GM12878 (cell line): ENCODE measurements around the gene MAP4K1. TPM values are rescaled to one million over a fixed set of nuclear protein-coding genes. Genes with fewer than 3 reads are reported as not detected.
A peak's percentile ranks its signal among the peaks of the same experiment; 100 is the strongest.

Experiments
- ATAC-seq: fragments of 200-7000 bp; cut with Tn5 transposase; 3 replicates; pipeline ENCODE4 v1.9.1; 2020; ENCODE audit warnings: mild to moderate bottlenecking, moderate library complexity
- BruUV-seq: library from RNA; stranded (reverse); fragments of 400-500 nt; replicated peaks from 2 replicates; lab custom pipeline; 2021; lab: Mats Ljungman, UMichigan
- CTCF ChIA-PET: fragments of 300-600 bp; sonication (Branson Sonifier 250); formaldehyde crosslinking; extraction: SDS; loops from one replicate; lab custom pipeline; 2021; ENCODE audit warnings: inconsistent platforms; lab: Yijun Ruan, JAX
- POLR2A ChIA-PET: fragments of 350-600 bp; formaldehyde crosslinking; extraction: SDS; loops from one replicate; lab custom pipeline; 2021; ENCODE audit warnings: inconsistent platforms; lab: Charles Lee
- RAD21 ChIA-PET: fragments of 300-600 bp; sonication (Branson Sonifier 250); formaldehyde crosslinking; loops from one replicate; lab custom pipeline; 2023; ENCODE audit warnings: antibody characterized with exemption; ENCODE audit not compliant: unreplicated experiment; lab: Charles Lee
- SMC1A ChIA-PET: fragments of 300-600 bp; sonication (Branson Sonifier 250); formaldehyde crosslinking; loops from one replicate; lab custom pipeline; 2023; ENCODE audit not compliant: unreplicated experiment, uncharacterized antibody; lab: Charles Lee
- DNase-seq: peaks from one replicate; pipeline ENCODE4 v3.0.0-alpha.2; 2011; ENCODE audit warnings: low read depth, low spot score
- FAIRE-seq: peaks from 3 replicates; lab custom pipeline; 2011; peaks lifted over from hg19 to GRCh38; lab: Jason Lieb, UNC
- H2AFZ ChIP-seq: 2 replicates; pipeline ENCODE4 v1.6.0; 2011; ENCODE audit warnings: low read depth, low read length, control low read depth; ENCODE audit not compliant: control insufficient read depth
- H3K27ac ChIP-seq: 2 replicates; pipeline ENCODE4 v1.5.1; 2011; ENCODE audit warnings: control low read depth; ENCODE audit not compliant: control insufficient read depth, insufficient read depth
- H3K27me3 ChIP-seq, 2 experiments: replicated peaks in 1 of 2; 2 replicates each; pipeline versions ENCODE4 v1.6.0 to v1.6.1; 2011; ENCODE audit warnings: low read length in 1 of 2; ENCODE audit not compliant: control insufficient read depth in 2 of 2, insufficient read depth in 2 of 2
- H3K36me3 ChIP-seq, 2 experiments: 2 replicates each; pipeline ENCODE4 v1.5.1; 2011; ENCODE audit warnings: low read length in 1 of 2; ENCODE audit not compliant: control insufficient read depth in 2 of 2, insufficient read depth in 2 of 2
- H3K4me1 ChIP-seq: 2 replicates; pipeline ENCODE4 v1.6.1; 2011; ENCODE audit warnings: mild to moderate bottlenecking, low read length, moderate library complexity, mixed read lengths; ENCODE audit not compliant: control insufficient read depth, insufficient read depth
- H3K4me2 ChIP-seq: 2 replicates; pipeline ENCODE4 v1.6.0; 2011; ENCODE audit warnings: control low read depth; ENCODE audit not compliant: control insufficient read depth, insufficient read depth
- H3K4me3 ChIP-seq: fragments of 200-600 bp; sonication (generic); 2 replicates; pipeline ENCODE4 v1.5.1; 2016
- H3K79me2 ChIP-seq: 2 replicates; pipeline ENCODE4 v1.6.0; 2011; ENCODE audit warnings: low read length; ENCODE audit not compliant: control insufficient read depth, insufficient read depth
- H3K9ac ChIP-seq: 2 replicates; pipeline ENCODE4 v1.8.0; 2011; ENCODE audit warnings: low read length, control low read depth, mixed read lengths; ENCODE audit not compliant: control insufficient read depth, insufficient read depth
- H3K9me3 ChIP-seq: replicated peaks from 3 replicates; pipeline ENCODE4 v1.5.1; 2011; ENCODE audit warnings: mild to moderate bottlenecking, low read length; ENCODE audit not compliant: control insufficient read depth, insufficient read depth
- H4K20me1 ChIP-seq: 2 replicates; pipeline ENCODE4 v1.6.0; 2011; ENCODE audit not compliant: control insufficient read depth, insufficient read depth
- BRCA1 ChIP-seq: IDR thresholded peaks from 2 replicates; pipeline ENCODE4 v1.6.1; 2011; ENCODE audit warnings: low read depth, low read length, improper control_type of control experiment
- FOXK2 ChIP-seq: fragments of 450-650 bp; IDR thresholded peaks from 2 replicates; pipeline ENCODE4 v1.6.1; 2017; ENCODE audit warnings: mild to moderate bottlenecking, moderate library complexity
- HCFC1 ChIP-seq: fragments of 150-350 bp; IDR thresholded peaks from 2 replicates; pipeline ENCODE4 v1.6.1; 2014; ENCODE audit warnings: low read length
- LARP7 ChIP-seq: fragments of 450-650 bp; IDR thresholded peaks from 2 replicates; pipeline ENCODE4 v1.6.1; 2017; ENCODE audit warnings: mild to moderate bottlenecking
- MTA2 ChIP-seq: fragments of 450-650 bp; IDR thresholded peaks from 2 replicates; pipeline ENCODE4 v1.6.1; 2016; ENCODE audit warnings: low read depth, mild to moderate bottlenecking, moderate library complexity
- MTA3 ChIP-seq: IDR thresholded peaks from 2 replicates; pipeline ENCODE4 v1.6.1; 2012; ENCODE audit warnings: low read length, inconsistent platforms, borderline replicate concordance
- NR2F1 ChIP-seq: fragments of 450-650 bp; conservative IDR thresholded peaks from 2 replicates; pipeline ENCODE4 v1.6.1; 2017; ENCODE audit warnings: mild to moderate bottlenecking
- PAX5 ChIP-seq: IDR thresholded peaks from 2 replicates; pipeline ENCODE4 v1.6.1; 2011; ENCODE audit warnings: low read depth, low read length, borderline replicate concordance
- POLR2AphosphoS2 ChIP-seq: IDR thresholded peaks from 2 replicates; pipeline ENCODE4 v1.6.1; 2011; ENCODE audit warnings: low read depth, mild to moderate bottlenecking, low read length, improper control_type of control experiment, moderate library complexity
- RB1 ChIP-seq: fragments of 450-650 bp; formaldehyde crosslinking; IDR thresholded peaks from 2 replicates; pipeline ENCODE4 v1.6.1; 2017; ENCODE audit warnings: mild to moderate bottlenecking, borderline replicate concordance
- RELA ChIP-seq: fragments of 450-650 bp; IDR thresholded peaks from 2 replicates; pipeline ENCODE4 v1.8.0; 2014; ENCODE audit warnings: borderline replicate concordance; ENCODE audit not compliant: partially characterized antibody
- SIX5 ChIP-seq: IDR thresholded peaks from 2 replicates; pipeline ENCODE4 v1.6.1; 2011; ENCODE audit warnings: mild to moderate bottlenecking, low read depth, low read length, moderate library complexity; ENCODE audit not compliant: severe bottlenecking
- SMAD1 ChIP-seq: fragments of 450-650 bp; IDR thresholded peaks from 2 replicates; pipeline ENCODE4 v1.6.1; 2018; ENCODE audit warnings: mild to moderate bottlenecking, low read depth; ENCODE audit not compliant: partially characterized antibody
- SMARCA5 ChIP-seq: fragments of 450-650 bp; IDR thresholded peaks from 2 replicates; pipeline ENCODE4 v1.6.1; 2017; ENCODE audit warnings: mild to moderate bottlenecking
- TCF7 ChIP-seq: IDR thresholded peaks from 2 replicates; pipeline ENCODE4 v1.6.1; 2014; ENCODE audit warnings: antibody characterized with exemption, borderline replicate concordance
- ZNF622 ChIP-seq: fragments of 450-650 bp; IDR thresholded peaks from 2 replicates; pipeline ENCODE4 v1.6.1; 2017; ENCODE audit warnings: mild to moderate bottlenecking, inconsistent platforms
- WGBS: methylation state at CpG from one replicate; pipeline ENCODE4 v1.1.6; 2016; ENCODE audit warnings: low lambda C conversion rate; ENCODE audit not compliant: insufficient replicate concordance, insufficient coverage; ENCODE audit errors: missing lambda C conversion rate; 5-methylcytosine and 5-hydroxymethylcytosine counted together
- in situ Hi-C: fragments of 300-500 bp; cut with MboI; formaldehyde crosslinking; loops from 9 replicates; pipeline ENCODE4 v1.14.3; 2018; ENCODE audit warnings: mixed read lengths
- intact Hi-C: fragments of 100-400 bp; cut with micrococcal nuclease; formaldehyde crosslinking; loops from one replicate; pipeline ENCODE4 v1.14.2; 2022; ENCODE audit not compliant: unreplicated experiment
- polyA plus RNA-seq, 11 experiments: library from polyadenylated mRNA; depleted of rRNA in 4 of 11; unstranded in 6 of 11; stranded (reverse) in 5 of 11; fragments of >200 nt; fragmentation: Nextera tagmentation in 4 of 11; fragmentation: Illumina TruSeq in 1 of 11; extraction: Ambion mirVana in 4 of 11; extraction: Trizol in 1 of 11; gene quantifications; 1 replicate in 1 of 11; 2 replicates in 10 of 11; pipeline versions ENCODE4 v1.2.1 to v1.2.3, GENCODE V29; 2011 to 2016; ENCODE audit warnings: inconsistent platforms in 2 of 11, missing spikeins in 2 of 11, low read depth in 1 of 11
- total RNA-seq, 4 experiments: library from RNA; depleted of rRNA in 3 of 4; stranded (reverse); fragments of >200 nt in 3 of 4; fragmentation: Illumina TruSeq in 1 of 4; extraction: Trizol in 1 of 4; gene quantifications; 2 replicates each; pipeline versions ENCODE4 v1.2.1 to v1.2.3, GENCODE V29; 2013 to 2021
- TF ChIP-seq, protein P1 (sequence below): IDR thresholded peaks from 2 replicates; pipeline ENCODE4 v1.6.1; 2011; ENCODE audit warnings: low read depth, mild to moderate bottlenecking, low read length, moderate library complexity, borderline replicate concordance; ENCODE audit errors: extremely low read depth
- TF ChIP-seq, protein P2 (sequence below): IDR thresholded peaks from 2 replicates; pipeline ENCODE4 v1.6.1; 2011; ENCODE audit warnings: mild to moderate bottlenecking, low read depth, low read length, moderate library complexity; ENCODE audit not compliant: insufficient replicate concordance
- TF ChIP-seq, protein P3 (sequence below): fragments of 450-650 bp; IDR thresholded peaks from 2 replicates; pipeline ENCODE4 v1.6.1; 2016; ENCODE audit warnings: mild to moderate bottlenecking
- TF ChIP-seq, protein P4 (sequence below): IDR thresholded peaks from 2 replicates; pipeline ENCODE4 v1.6.1; 2011; ENCODE audit warnings: low read depth, low read length, improper control_type of control experiment, borderline replicate concordance

Gene MAP4K1
- total and polyA plus RNA-seq, 10 of the 15 experiments (the other 5 are each of a cell fraction or from before 2014, with no cell fraction given): 39.2 to 306 (median 140) TPM

DNA sequence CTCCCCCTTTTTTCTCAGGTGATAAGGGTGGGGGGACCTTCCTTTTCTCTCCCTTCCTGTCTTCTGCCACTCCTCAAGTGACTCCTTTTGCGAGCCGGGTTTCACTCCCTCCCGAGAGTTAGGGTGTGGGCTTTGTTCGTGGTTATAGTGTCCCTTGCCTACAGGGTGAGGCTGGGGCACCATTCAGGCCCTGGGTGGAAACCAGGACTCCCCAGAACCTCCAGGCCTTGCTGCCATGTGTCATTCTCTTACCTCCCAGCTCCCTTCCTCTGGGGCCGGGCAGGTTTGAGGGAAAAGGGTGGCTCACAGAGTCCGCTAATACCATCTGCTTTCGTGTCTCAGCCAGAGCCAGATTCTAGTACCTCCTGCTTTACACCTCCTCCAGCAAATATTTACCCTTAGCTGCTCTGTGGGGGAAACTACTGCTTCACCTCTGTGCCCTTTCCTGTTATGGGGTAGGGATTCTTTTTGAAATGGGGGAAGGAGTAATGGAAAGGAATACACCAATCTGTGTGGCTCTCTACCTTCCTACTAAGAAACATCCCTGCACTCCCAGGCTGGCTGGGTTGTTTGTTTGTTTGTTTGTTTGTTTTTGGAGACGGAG lies 32.5 kb upstream of the MAP4K1 start:
- Histone ChIP-seq H3K9ac (peak overlapping the region; percentile 95), H3K4me2 (peak overlapping the region; percentile 97), H3K9me3 (no peaks in the 10 kb centered on the region), H3K4me3 (peak overlapping the region; percentile 100; the same call in 1 of the 2 replicates), H3K27ac (peak overlapping the region; percentile 33), H3K4me1 (peaks cover 20% of the 10 kb centered on the region), H3K79me2 (peaks cover 77% of the 10 kb centered on the region)
- RAD21 ChIA-PET: interaction anchor here (0.6 to 1.3 kb wide), 2 partner anchors 37 to 279 kb away, joined by 3 to 4 read pairs; no protein-coding TSS in a partner anchor
- POLR2A ChIA-PET: interaction anchor here (0.5 to 0.6 kb wide), 2 partner anchors 10 to 646 kb away, joined by 3 to 6 read pairs; no protein-coding TSS in a partner anchor
- in situ Hi-C loops (no loop called here), intact Hi-C loops (no loop called here)
- ATAC-seq (peak; percentile 12), FAIRE-seq (no peak), DNase-seq (no peak)
- CTCF ChIA-PET: interaction anchor here (0.7 to 6.5 kb wide), 5 partner anchors 9 to 280 kb away, joined by 3 to 53 read pairs (median 3); partner anchors contain the start of genes MRPS12 and SARS2
- BruUV-seq: no TSS peak
- TF ChIP-seq SMAD1 (no peak), SMARCA5 (no peak), RB1 (no peak), LARP7 (no peak), MTA2 (no peak), RELA (no peak), FOXK2 (no peak), POLR2AphosphoS2 (no peak), PAX5 (no peak), HCFC1 (no peak), BRCA1 (no peak), SIX5 (no peak), ZNF622 (no peak), MTA3 (no peak), NR2F1 (no peak), TCF7 (no peak)
- TF ChIP-seq, protein P1, sequence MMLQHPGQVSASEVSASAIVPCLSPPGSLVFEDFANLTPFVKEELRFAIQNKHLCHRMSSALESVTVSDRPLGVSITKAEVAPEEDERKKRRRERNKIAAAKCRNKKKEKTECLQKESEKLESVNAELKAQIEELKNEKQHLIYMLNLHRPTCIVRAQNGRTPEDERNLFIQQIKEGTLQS: no peak
- TF ChIP-seq, protein P2, sequence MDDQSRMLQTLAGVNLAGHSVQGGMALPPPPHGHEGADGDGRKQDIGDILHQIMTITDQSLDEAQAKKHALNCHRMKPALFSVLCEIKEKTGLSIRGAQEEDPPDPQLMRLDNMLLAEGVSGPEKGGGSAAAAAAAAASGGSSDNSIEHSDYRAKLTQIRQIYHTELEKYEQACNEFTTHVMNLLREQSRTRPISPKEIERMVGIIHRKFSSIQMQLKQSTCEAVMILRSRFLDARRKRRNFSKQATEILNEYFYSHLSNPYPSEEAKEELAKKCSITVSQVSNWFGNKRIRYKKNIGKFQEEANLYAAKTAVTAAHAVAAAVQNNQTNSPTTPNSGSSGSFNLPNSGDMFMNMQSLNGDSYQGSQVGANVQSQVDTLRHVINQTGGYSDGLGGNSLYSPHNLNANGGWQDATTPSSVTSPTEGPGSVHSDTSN: no peak
- TF ChIP-seq, protein P3, sequence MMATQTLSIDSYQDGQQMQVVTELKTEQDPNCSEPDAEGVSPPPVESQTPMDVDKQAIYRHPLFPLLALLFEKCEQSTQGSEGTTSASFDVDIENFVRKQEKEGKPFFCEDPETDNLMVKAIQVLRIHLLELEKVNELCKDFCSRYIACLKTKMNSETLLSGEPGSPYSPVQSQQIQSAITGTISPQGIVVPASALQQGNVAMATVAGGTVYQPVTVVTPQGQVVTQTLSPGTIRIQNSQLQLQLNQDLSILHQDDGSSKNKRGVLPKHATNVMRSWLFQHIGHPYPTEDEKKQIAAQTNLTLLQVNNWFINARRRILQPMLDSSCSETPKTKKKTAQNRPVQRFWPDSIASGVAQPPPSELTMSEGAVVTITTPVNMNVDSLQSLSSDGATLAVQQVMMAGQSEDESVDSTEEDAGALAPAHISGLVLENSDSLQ: no peak
- TF ChIP-seq, protein P4, sequence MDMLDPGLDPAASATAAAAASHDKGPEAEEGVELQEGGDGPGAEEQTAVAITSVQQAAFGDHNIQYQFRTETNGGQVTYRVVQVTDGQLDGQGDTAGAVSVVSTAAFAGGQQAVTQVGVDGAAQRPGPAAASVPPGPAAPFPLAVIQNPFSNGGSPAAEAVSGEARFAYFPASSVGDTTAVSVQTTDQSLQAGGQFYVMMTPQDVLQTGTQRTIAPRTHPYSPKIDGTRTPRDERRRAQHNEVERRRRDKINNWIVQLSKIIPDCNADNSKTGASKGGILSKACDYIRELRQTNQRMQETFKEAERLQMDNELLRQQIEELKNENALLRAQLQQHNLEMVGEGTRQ: no peak
- TF ChIP-seq, all 136 proteins: peak for 0
- Histone ChIP-seq H3K27me3 (no peaks in the 10 kb centered on the region), H4K20me1 (no peaks in the 10 kb centered on the region; the same call in 1 of the 2 replicates), H3K36me3 (peaks cover 0 to 2% of the 10 kb centered on the region in 2 experiments; a peak in 1 of 4 replicates), H2AFZ (no peak overlapping the region)
- WGBS: 43% methylated on average over 8 of the region's 8 CpGs
- SMC1A ChIA-PET: interaction anchor here (1.4 kb wide), 1 partner anchor 20 kb away, joined by 3 read pairs; no protein-coding TSS in a partner anchor
